ENCODE results near the gene MVB12B. TPM values are rescaled to one million over a fixed set of nuclear protein-coding genes. Genes with fewer than 3 reads are reported as not detected.

The MVB12B gene
- polyA plus RNA-seq, 1 donor from 2014 or later = 39.5 TPM

DNA sequence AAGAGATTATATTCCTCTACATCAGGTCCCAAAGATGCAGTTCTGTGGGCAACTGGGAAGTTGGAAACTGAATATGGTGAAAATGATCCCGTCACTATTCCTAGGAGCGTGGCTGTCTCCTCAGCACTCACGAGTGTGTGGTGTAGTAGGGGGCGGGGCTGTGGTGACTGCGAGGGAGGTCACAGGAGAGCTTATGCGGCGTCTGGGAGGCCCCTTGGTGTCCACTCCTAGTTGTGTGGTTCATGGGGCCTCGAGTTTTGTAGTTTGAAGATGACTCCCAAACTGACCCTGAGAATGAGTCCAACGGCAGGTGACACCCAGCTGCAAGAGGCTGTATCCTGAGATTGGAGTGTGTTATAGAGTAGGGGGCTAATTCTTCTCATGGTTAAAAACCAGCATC, 68.2 kb downstream of the MVB12B start:
- Histone ChIP-seq H3K9me2 (ENCODE audit: insufficient read depth, low read length) (no peaks in the 10 kb centered on the region), H3F3A (ENCODE audit: insufficient read depth, low read length, poor library complexity, severe bottlenecking) (no peaks in the 10 kb centered on the region), H3K79me2 (replicated peaks; ENCODE audit: insufficient read depth, low read length) (no peaks in the 10 kb centered on the region), H3K27ac (ENCODE audit: low read length) (no peak overlapping the region), H2AFZ (ENCODE audit: low read depth, low read length) (no peak overlapping the region), H3K36me3 (ENCODE audit: insufficient read depth, low read length) (peaks cover 4% of the 10 kb centered on the region), H3K9me3 (ENCODE audit: low read length) (no peaks in the 10 kb centered on the region), H3K4me2 (ENCODE audit: low read length) (no peak overlapping the region), H3K4me3 (ENCODE audit: low read length) (no peak overlapping the region), H4K20me1 (ENCODE audit: insufficient read depth) (no peaks in the 10 kb centered on the region), H3K27me3 (ENCODE audit: insufficient read depth, low read depth, low read length) (no peaks in the 10 kb centered on the region), H3K9ac (ENCODE audit: low read length) (no peak overlapping the region)
- no peak for TF ChIP-seq TAF1 (IDR thresholded peaks at IDR 0.05; ENCODE audit: low read depth)
- TF ChIP-seq, protein P1, sequence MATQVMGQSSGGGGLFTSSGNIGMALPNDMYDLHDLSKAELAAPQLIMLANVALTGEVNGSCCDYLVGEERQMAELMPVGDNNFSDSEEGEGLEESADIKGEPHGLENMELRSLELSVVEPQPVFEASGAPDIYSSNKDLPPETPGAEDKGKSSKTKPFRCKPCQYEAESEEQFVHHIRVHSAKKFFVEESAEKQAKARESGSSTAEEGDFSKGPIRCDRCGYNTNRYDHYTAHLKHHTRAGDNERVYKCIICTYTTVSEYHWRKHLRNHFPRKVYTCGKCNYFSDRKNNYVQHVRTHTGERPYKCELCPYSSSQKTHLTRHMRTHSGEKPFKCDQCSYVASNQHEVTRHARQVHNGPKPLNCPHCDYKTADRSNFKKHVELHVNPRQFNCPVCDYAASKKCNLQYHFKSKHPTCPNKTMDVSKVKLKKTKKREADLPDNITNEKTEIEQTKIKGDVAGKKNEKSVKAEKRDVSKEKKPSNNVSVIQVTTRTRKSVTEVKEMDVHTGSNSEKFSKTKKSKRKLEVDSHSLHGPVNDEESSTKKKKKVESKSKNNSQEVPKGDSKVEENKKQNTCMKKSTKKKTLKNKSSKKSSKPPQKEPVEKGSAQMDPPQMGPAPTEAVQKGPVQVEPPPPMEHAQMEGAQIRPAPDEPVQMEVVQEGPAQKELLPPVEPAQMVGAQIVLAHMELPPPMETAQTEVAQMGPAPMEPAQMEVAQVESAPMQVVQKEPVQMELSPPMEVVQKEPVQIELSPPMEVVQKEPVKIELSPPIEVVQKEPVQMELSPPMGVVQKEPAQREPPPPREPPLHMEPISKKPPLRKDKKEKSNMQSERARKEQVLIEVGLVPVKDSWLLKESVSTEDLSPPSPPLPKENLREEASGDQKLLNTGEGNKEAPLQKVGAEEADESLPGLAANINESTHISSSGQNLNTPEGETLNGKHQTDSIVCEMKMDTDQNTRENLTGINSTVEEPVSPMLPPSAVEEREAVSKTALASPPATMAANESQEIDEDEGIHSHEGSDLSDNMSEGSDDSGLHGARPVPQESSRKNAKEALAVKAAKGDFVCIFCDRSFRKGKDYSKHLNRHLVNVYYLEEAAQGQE (IDR thresholded peaks at IDR 0.05; ENCODE audit: borderline replicate concordance) = no peak
- no peak for TF ChIP-seq SMC3 (conservative IDR thresholded peaks at IDR 0.05; ENCODE audit: poor library complexity)
- TF ChIP-seq MXI1 (conservative IDR thresholded peaks at IDR 0.05; ENCODE audit: poor library complexity, severe bottlenecking) = no peak
- no peak for TF ChIP-seq EZH2 (IDR thresholded peaks at IDR 0.05; ENCODE audit: borderline replicate concordance, insufficient read depth, low read length, poor library complexity, severe bottlenecking)
- TF ChIP-seq EP300 (conservative IDR thresholded peaks at IDR 0.05; ENCODE audit: poor library complexity, severe bottlenecking) = no peak
- TF ChIP-seq RAD21 (conservative IDR thresholded peaks at IDR 0.05) = no peak
- TF ChIP-seq POLR2AphosphoS5 (IDR thresholded peaks at IDR 0.05) = no peak
- TF ChIP-seq, protein P2, sequence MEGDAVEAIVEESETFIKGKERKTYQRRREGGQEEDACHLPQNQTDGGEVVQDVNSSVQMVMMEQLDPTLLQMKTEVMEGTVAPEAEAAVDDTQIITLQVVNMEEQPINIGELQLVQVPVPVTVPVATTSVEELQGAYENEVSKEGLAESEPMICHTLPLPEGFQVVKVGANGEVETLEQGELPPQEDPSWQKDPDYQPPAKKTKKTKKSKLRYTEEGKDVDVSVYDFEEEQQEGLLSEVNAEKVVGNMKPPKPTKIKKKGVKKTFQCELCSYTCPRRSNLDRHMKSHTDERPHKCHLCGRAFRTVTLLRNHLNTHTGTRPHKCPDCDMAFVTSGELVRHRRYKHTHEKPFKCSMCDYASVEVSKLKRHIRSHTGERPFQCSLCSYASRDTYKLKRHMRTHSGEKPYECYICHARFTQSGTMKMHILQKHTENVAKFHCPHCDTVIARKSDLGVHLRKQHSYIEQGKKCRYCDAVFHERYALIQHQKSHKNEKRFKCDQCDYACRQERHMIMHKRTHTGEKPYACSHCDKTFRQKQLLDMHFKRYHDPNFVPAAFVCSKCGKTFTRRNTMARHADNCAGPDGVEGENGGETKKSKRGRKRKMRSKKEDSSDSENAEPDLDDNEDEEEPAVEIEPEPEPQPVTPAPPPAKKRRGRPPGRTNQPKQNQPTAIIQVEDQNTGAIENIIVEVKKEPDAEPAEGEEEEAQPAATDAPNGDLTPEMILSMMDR (IDR thresholded peaks at IDR 0.05; ENCODE audit: poor library complexity, severe bottlenecking) = no peak

DNA sequence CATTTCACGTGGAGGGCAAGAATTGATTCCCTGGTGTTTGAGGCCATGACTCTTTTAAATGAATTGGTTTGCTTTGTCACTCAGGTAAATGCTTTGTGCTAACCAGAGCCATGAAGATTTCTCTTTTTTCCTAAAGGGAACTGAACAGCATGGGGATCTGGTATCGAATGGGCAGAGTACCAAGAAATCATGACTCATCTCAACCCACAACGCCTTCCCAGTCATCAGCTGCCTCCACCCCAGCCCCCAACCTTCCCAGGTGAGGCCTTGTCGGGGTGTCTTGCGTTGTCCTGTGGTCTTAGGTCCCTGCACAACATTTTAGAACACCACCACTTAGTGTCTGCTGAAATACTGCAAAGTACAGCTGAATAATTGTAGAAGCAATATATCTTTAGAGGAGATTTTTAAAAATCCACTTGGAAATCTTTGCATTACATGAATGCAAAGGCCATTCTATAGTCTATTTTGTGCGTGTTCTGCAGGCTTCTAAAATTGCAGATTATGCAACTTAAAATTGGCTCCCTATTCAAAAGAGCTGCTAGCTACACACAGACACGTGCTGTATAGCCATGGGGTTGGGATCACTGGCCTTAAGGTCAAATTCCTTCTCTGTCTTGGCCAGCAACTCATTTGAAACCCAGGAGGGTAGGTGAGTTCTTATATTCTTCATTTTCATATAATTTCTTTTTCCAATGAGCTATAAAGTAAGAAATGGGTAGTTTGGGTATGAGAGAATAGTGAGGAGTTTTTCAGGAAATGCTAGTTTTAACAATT, 69.0 kb downstream of the MVB12B start:
- no peak overlapping the region for H3K27ac ChIP-seq (ENCODE audit: low read length)
- H3K36me3 ChIP-seq (ENCODE audit: insufficient read depth, low read length) = no peaks in the 10 kb centered on the region
- no peaks in the 10 kb centered on the region for H3K9me2 ChIP-seq (ENCODE audit: insufficient read depth, low read length)

More for the DNA sequence above, 69.0 kb downstream of the MVB12B start:
- H3K9me3 ChIP-seq (ENCODE audit: low read length) = no peaks in the 10 kb centered on the region
- H3K27me3 ChIP-seq (ENCODE audit: insufficient read depth, low read depth, low read length) = no peaks in the 10 kb centered on the region
- H3K4me3 ChIP-seq (ENCODE audit: low read length) = no peak overlapping the region
- no peaks in the 10 kb centered on the region for H3F3A ChIP-seq (ENCODE audit: insufficient read depth, low read length, poor library complexity, severe bottlenecking)
- no peak overlapping the region for H3K9ac ChIP-seq (ENCODE audit: low read length)
- H2AFZ ChIP-seq (ENCODE audit: low read depth, low read length) = no peak overlapping the region
- TF ChIP-seq, protein P1 (IDR thresholded peaks at IDR 0.05; ENCODE audit: borderline replicate concordance) = no peak
- TF ChIP-seq RAD21 (conservative IDR thresholded peaks at IDR 0.05) (no peak), TAF1 (IDR thresholded peaks at IDR 0.05; ENCODE audit: low read depth) (no peak), POLR2AphosphoS5 (IDR thresholded peaks at IDR 0.05) (no peak), MXI1 (conservative IDR thresholded peaks at IDR 0.05; ENCODE audit: poor library complexity, severe bottlenecking) (no peak), EZH2 (IDR thresholded peaks at IDR 0.05; ENCODE audit: borderline replicate concordance, insufficient read depth, low read length, poor library complexity, severe bottlenecking) (no peak), EP300 (conservative IDR thresholded peaks at IDR 0.05; ENCODE audit: poor library complexity, severe bottlenecking) (no peak), SMC3 (conservative IDR thresholded peaks at IDR 0.05; ENCODE audit: poor library complexity) (no peak)
- TF ChIP-seq, protein P2 (IDR thresholded peaks at IDR 0.05; ENCODE audit: poor library complexity, severe bottlenecking) = no peak
- no peaks in the 10 kb centered on the region for H4K20me1 ChIP-seq (ENCODE audit: insufficient read depth)
- no peaks in the 10 kb centered on the region for H3K79me2 ChIP-seq (replicated peaks; ENCODE audit: insufficient read depth, low read length)
- no peak overlapping the region for H3K4me2 ChIP-seq (ENCODE audit: low read length)
